Large intestine (tissue), 3 donors: ENCODE data around the gene MMP28. TPM values are rescaled to one million over a fixed set of nuclear protein-coding genes. Genes with fewer than 3 reads are reported as not detected.
A peak's percentile ranks its signal among the peaks of the same experiment; 100 is the strongest.

Experiments used
- DNase-seq, 2 donors: peaks; one replicate each; pipeline versions ENCODE4 v3.0.0 to v3.0.0-alpha.2; 2013
- H3K27ac ChIP-seq: one replicate; pipeline ENCODE4 v1.5.1; 2013; ENCODE audit warnings: low read length
- H3K27me3 ChIP-seq: 2 replicates; pipeline ENCODE4 v1.6.1; 2013; ENCODE audit warnings: low read length; ENCODE audit not compliant: control insufficient read depth, insufficient read depth
- H3K36me3 ChIP-seq: 2 replicates; pipeline ENCODE4 v1.6.1; 2013; ENCODE audit warnings: low read length; ENCODE audit not compliant: control insufficient read depth, insufficient read depth
- H3K4me1 ChIP-seq: one replicate; pipeline ENCODE4 v1.6.1; 2013; ENCODE audit warnings: low read length; ENCODE audit not compliant: control insufficient read depth, insufficient read depth
- H3K4me3 ChIP-seq: one replicate; pipeline ENCODE4 v1.5.1; 2013; ENCODE audit warnings: low read length
- H3K9me3 ChIP-seq: one replicate; pipeline ENCODE4 v1.6.1; 2013; ENCODE audit warnings: mild to moderate bottlenecking, low read depth, low read length, moderate library complexity; ENCODE audit not compliant: control insufficient read depth
- WGBS: methylation state at CpG from one replicate; pipeline ENCODE4 v1.1.5; 2013; ENCODE audit warnings: low lambda C conversion rate; ENCODE audit not compliant: insufficient coverage; 5-methylcytosine and 5-hydroxymethylcytosine counted together
- polyA plus RNA-seq: library from polyadenylated mRNA; unstranded; fragments of 120-200 nt; gene quantifications from one replicate; pipeline ENCODE4 v1.2.1, GENCODE V29; 2013

MMP28 gene
- polyA plus RNA-seq, 1 donor: 7.5 TPM

- Histone ChIP-seq H3K27ac (no peak overlapping the region), H3K4me1 (peaks cover 3% of the 10 kb centered on the region), H3K27me3 (no peaks in the 10 kb centered on the region), H3K36me3 (peaks cover 28% of the 10 kb centered on the region), H3K4me3 (no peak overlapping the region), H3K9me3 (no peaks in the 10 kb centered on the region)
- WGBS: no CpG with 5 or more reads among the region's 1 CpG
- no peak for DNase-seq
Measured at GRCh38 chr17:35817196-35817595, 21.8 kb upstream of the MMP28 start.

GRCh38 chr17:35816723-35817122, 21.3 kb upstream of the MMP28 start:
- no peak for DNase-seq
- H3K27me3 ChIP-seq: no peaks in the 10 kb centered on the region
- no peak overlapping the region for H3K4me3 ChIP-seq
- whole genome bisulfite sequencing: no CpG with 5 or more reads among the region's 5 CpGs
- H3K4me1 ChIP-seq: peaks cover 6% of the 10 kb centered on the region
- H3K36me3 ChIP-seq: peaks cover 28% of the 10 kb centered on the region
- no peaks in the 10 kb centered on the region for H3K9me3 ChIP-seq
- H3K27ac ChIP-seq: no peak overlapping the region

- no peaks in the 10 kb centered on the region for H3K27me3 ChIP-seq
- H3K36me3 ChIP-seq: peaks cover 11% of the 10 kb centered on the region
- H3K4me1 ChIP-seq: peaks cover 8% of the 10 kb centered on the region
- H3K9me3 ChIP-seq: no peaks in the 10 kb centered on the region
- no peak for DNase-seq
- WGBS: no CpG with 5 or more reads among the region's 5 CpGs
- no peak overlapping the region for H3K27ac ChIP-seq
- H3K4me3 ChIP-seq: no peak overlapping the region
Measured at GRCh38 chr17:35812456-35812855, 17.0 kb upstream of the MMP28 start.

GRCh38 chr17:35811759-35812158, 16.3 kb upstream of the MMP28 start:
- WGBS: 89% methylated on average over 3 of the region's 6 CpGs
- H3K4me3 ChIP-seq: no peak overlapping the region
- no peaks in the 10 kb centered on the region for H3K27me3 ChIP-seq
- H3K36me3 ChIP-seq: peaks cover 8% of the 10 kb centered on the region
- no peaks in the 10 kb centered on the region for H3K9me3 ChIP-seq
- DNase-seq: no peak
- H3K4me1 ChIP-seq: peaks cover 8% of the 10 kb centered on the region
- no peak overlapping the region for H3K27ac ChIP-seq

- H3K27ac ChIP-seq: peak overlapping the region; percentile 99
- peaks cover 8% of the 10 kb centered on the region for H3K4me1 ChIP-seq
- no peaks in the 10 kb centered on the region for H3K9me3 ChIP-seq
- peak overlapping the region; percentile 97 for H3K4me3 ChIP-seq
- no peak for DNase-seq
- WGBS: no CpG with 5 or more reads among the region's 24 CpGs
- H3K36me3 ChIP-seq: peaks cover 2% of the 10 kb centered on the region
- no peaks in the 10 kb centered on the region for H3K27me3 ChIP-seq
Measured at GRCh38 chr17:35809855-35810461, 14.5 kb upstream of the MMP28 start.

- Histone ChIP-seq H3K27ac (peak within 1 kb of the TSS; percentile 99), H3K27me3 (no peaks in the 10 kb centered on the region), H3K36me3 (peaks cover 2% of the 10 kb centered on the region), H3K4me1 (peaks cover 8% of the 10 kb centered on the region), H3K9me3 (no peaks in the 10 kb centered on the region), H3K4me3 (peak within 1 kb of the TSS; percentile 97)
- WGBS: 0% methylated on average over 5 of the region's 71 CpGs
- DNase-seq: peak; percentile 97 to 99
Measured at GRCh38 chr17:35808962-35809854, 13.8 kb upstream of the MMP28 start, which contains the start of gene TAF15. TAF15 (plus strand) TSS chr17:35809484; CDS start chr17:35809570, 86 bp downstream.

DNA sequence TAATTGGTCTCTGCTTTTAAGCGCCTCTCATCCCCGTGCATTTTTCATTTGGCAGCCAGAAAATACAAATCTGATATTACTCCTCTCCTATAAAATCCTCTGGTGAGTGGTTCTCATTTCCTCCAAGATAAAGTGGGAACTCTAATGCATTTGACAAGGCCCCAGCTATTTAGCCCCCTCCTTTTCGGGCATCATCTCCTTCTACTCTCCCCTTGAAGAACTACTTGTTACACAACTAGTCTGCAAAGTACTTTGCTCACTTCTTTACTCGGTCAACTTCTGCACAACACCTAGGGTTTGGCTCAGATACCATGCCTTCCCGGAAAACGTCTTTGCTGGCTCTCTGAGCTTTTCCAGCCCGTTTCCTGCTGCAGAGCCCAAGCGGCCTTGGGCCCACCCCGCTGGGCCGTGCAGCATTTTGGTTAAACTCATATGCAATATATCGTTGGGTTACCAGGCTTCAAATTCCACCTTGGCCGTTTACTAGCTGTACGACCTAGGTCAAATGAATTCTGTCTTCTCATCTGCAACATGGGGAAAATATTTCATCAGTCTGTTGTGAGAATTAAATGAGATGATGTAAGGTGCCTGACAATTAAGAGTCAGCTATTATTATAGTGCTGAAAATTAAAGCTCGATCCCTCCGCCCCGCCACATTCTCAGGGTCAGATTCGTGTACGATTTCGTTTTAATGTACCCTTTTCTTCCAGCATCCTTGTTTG, 13.0 kb upstream of the MMP28 start:
- no peak for DNase-seq
- Histone ChIP-seq H3K9me3 (no peaks in the 10 kb centered on the region), H3K27me3 (no peaks in the 10 kb centered on the region), H3K4me1 (peaks cover 8% of the 10 kb centered on the region), H3K36me3 (peaks cover 2% of the 10 kb centered on the region), H3K4me3 (peak overlapping the region; percentile 50), H3K27ac (peak overlapping the region; percentile 99)
- 7% methylated on average over 2 of the region's 19 CpGs for WGBS

- 50% methylated on average over 2 of the region's 7 CpGs for WGBS
- Histone ChIP-seq H3K27ac (no peak overlapping the region), H3K4me1 (peaks cover 8% of the 10 kb centered on the region), H3K36me3 (no peaks in the 10 kb centered on the region), H3K9me3 (no peaks in the 10 kb centered on the region), H3K4me3 (no peak overlapping the region), H3K27me3 (no peaks in the 10 kb centered on the region)
- no peak for DNase-seq
Measured at GRCh38 chr17:35807371-35808144, 12.1 kb upstream of the MMP28 start.

DNA sequence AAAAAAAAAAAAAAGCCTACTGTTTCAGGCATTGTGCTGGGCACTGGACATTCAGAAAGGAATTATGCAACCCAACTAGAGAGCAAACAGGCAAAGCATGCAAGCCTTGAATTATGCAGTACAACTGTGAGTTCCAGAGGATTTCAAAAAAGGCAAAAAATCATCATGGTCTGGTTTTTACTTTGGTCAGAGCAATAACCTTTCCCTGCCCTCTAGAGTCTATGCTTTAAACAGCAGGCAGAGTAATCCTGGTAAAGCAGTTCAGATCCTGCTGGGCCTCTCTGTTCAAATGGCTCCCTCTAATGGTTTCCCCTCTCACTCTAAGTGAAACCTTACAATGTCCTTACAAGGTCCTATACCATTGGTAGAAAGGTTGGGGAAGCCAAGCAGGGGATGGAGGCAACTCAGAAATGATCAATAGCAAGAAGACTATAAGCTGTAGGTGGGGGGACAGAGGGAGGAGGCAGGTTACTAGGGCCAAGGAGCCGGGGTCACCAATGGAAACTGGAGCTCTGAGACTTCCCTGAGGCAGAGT, 9.3 kb upstream of the MMP28 start:
- no peak overlapping the region for H3K4me3 ChIP-seq
- no peaks in the 10 kb centered on the region for H3K9me3 ChIP-seq
- DNase-seq: peak; percentile 80 to 84
- no peak overlapping the region for H3K27ac ChIP-seq
- WGBS: no CpG with 5 or more reads among the region's 1 CpG
- H3K36me3 ChIP-seq: no peaks in the 10 kb centered on the region
- H3K27me3 ChIP-seq: no peaks in the 10 kb centered on the region
- peaks cover 3% of the 10 kb centered on the region for H3K4me1 ChIP-seq
